Adipose tissue (tissue), 3 donors: ENCODE data around the gene TSPEAR. TPM values are rescaled to one million over a fixed set of nuclear protein-coding genes. Genes with fewer than 3 reads are reported as not detected.

Experiments used
- H3K27ac ChIP-seq: one replicate; pipeline ENCODE4 v1.5.1; 2013; ENCODE audit warnings: low read depth, low read length
- WGBS, 3 donors: extraction: QIAGEN DNeasy Blood & Tissue Kit; methylation state at CpG; one replicate each; pipeline ENCODE4 v1.1.7; 2013; 5-methylcytosine and 5-hydroxymethylcytosine counted together
- polyA plus RNA-seq, 3 donors: library from polyadenylated mRNA; stranded (reverse); fragments of 200-250 nt; gene quantifications; one replicate each; pipeline ENCODE4 v1.2.3, GENCODE V29; 2013
- donor health status: healthy with polysubstance abuse.
- donor health status: Bipolar disorder and iron deficiency.
- donor health status: healthy.

TSPEAR gene
- polyA plus RNA-seq, 3 donors: 0.07 to 0.56 (median 0.10) TPM

DNA sequence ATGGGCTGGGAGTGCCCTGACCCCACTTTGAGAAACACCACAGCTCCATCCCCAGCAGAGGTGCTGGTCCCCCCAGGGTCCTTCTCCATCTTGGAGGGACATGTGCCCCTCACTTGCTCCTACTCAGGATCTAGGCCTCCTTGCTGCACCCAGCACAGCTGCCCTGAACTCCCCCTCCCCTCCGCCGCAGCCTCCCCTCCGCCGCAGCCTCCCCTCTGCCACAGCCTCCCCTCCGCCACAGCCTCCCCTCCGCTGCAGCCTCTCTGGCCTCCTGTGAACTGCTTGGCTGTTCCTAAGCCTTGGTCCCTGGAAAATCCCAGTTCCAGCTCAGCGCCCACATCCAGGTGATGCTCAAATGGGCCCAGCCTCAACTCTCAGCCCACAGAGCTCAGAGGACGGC, 15.9 kb upstream of the TSPEAR start:
- WGBS, 3 donors: 89 to 96% (median 95%) methylated on average over 8 of the region's 8 CpGs

DNA sequence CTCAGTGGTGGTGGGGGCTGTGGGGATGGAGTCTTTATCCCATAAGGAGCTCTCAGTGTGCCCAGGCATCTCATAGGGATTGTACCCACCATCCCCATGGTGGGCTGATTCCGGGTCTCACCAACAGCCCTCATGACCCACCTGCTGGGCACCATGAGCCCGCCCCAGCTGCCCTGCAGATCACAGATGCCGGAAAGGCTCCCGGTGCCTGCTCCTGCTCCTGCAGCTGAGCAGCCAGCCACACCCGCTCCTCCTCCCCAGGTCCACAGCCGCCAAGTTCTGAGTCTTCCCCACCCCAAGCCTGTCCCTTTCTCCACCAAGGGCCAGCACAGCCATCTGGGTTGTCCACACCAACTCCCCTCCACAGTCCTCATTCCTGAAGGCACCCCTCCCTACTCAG, 15.5 kb upstream of the TSPEAR start:
- no peak overlapping the region for H3K27ac ChIP-seq
- 69 to 74% (median 74%) methylated on average over 6 of the region's 6 CpGs for WGBS, 3 donors

More for the DNA sequence above, 15.9 kb upstream of the TSPEAR start:
- no peak overlapping the region for H3K27ac ChIP-seq

DNA sequence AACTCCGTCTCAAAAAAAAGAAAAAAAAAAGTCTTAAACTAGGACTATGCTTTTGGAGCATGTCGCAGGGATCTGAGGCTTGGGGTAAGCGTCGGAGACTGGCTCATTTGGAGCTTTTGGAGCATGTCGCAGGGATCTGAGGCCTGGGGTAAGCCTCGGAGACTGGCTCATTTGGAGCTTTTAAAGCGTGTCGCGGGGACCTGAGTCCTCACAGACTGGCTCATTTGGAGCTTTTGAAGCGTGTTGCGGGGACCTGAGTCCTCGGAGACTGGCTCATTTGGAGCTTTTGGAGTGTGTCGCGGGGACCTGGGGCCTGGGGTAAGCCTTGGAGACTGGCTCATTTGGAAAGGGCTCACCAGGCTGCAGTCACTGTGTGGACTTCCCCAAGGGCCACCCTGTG, 13.6 kb upstream of the TSPEAR start:
- WGBS, 3 donors: 90 to 94% (median 93%) methylated on average over 14 of the region's 14 CpGs
- H3K27ac ChIP-seq: no peak overlapping the region

DNA sequence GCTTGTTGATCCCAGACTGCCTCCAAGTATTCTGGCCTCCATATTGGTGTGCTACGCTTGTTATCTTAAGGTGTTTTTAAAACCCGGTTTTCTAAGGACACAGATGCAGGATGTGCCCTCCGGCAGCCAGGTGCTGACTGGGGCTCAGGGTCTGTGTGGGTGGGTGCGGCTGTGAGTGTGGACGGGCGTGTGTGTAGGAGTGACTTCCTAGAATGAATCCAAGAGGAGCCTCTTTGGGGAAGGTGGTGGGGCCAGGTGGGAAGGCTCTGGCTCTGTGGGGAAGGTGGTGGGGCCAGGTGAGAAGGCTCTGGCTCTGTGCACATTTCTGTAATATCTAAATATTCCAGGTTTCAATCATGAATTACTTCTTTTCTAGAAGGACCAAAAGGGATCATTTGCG, 12.8 kb upstream of the TSPEAR start:
- WGBS, 3 donors: 85 to 89% (median 86%) methylated on average over 7 of the region's 7 CpGs

DNA sequence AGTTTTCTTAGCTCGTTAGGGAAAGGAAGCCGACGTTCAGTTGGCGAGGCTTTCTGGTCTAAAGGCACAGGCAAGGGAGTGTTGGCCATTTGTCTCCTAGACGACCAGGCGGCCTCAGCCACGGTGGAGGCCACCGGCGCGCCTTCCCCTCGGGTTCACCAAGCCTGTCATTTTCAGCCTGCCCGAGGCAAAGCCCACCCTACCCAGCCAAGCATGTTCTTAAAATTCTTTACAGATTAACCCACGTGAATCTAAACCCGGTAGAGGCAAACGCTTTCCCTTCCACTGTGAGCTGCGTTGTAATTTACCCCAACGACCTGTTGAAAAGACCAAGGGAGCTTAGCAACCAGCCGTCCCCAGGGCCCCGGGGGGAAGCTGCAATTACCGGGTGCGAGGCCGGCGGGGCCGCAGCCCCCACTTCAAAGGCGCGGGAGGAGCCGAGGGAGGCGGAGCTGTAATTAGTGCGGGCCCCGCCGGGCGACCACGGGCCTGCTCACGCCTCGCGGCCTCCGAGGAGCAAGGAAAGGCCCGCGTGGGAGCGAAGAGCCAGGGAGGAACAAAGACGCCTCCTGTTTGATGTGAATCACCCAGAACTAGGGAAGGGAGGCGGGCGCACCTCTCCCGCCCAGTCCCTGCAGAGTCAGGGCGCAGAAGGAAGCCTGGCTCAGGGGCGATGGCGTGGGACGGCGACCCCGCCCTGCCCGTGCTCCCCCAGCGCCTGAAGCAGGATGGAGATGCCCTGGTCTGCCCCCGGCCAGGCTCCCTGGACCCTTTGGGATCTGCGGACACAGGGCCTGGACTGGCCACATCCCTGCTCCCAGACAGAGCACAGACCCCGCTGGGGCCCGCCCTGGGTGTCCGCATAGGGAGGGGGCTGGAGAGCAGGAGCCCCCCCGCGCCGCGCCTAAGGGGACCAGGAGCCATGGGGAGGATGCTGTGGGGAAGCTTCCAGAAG, 12.1 kb upstream of the TSPEAR start:
- 19 to 20% (median 19%) methylated on average over 61 of the region's 61 CpGs for WGBS, 3 donors

More for the DNA sequence above, 12.8 kb upstream of the TSPEAR start:
- H3K27ac ChIP-seq: no peak overlapping the region

DNA sequence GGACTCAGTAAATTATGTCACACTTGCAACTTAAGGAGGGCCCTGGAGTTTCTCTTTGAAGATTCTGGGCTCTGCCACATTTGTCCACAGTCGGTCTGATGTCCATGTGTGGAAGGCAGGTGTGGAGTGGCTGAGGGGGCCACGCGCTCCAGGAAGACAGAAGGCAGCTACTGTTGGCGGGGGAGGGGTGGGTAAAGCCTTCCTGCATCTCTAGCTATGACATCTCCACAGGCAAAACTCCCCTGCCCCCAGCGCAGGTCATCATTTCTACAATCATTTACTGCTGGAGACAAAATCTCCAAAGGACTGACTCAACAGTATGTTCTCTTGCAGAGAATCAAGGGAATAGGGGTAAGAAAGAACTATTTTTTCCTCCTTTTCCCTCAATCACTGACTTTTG, 11.4 kb upstream of the TSPEAR start:
- 48 to 50% (median 49%) methylated on average over 5 of the region's 5 CpGs for WGBS, 3 donors
- no peak overlapping the region for H3K27ac ChIP-seq

More for the DNA sequence above, 12.1 kb upstream of the TSPEAR start:
- no peak overlapping the region for H3K27ac ChIP-seq

DNA sequence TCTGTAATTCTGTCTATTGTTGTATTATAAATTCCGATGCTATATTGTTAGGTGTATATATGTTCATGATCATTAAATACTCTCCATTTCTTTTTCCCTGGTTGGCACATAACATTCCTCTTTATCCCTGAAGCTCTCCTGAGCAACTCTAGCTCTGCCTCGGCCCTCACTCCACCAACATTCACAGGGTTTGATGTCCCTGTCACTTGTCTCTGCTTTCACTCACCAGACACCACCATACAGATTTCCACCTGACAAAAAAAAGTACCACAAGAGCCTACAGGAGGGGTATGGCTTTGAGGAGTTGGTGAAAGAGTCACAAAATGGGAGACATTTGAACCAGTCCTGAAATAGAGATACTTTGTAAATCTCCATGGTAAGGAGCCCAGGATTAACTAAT, 8.8 kb upstream of the TSPEAR start:
- WGBS, 3 donors: 74 to 87% (median 87%) methylated on average over 2 of the region's 2 CpGs
- no peak overlapping the region for H3K27ac ChIP-seq

DNA sequence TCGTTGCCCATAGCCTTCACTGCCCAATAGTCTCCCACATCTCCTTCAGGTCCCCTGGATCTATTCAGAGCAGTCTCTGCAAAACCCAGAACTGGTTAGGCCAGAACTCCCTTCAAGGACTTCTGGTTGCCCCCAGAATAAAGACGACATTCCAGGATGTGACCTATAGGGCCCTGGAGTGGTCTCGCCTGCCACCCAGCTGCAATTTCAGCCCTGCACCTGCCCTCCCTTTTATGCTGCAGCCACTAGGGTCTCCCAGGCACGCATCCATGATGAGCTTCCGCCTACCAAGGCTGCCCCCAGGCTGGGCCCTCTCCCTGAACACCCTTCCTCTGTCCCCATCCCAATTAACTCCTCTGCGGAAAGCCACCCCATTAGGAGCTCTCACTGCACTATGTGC, 7.2 kb upstream of the TSPEAR start:
- H3K27ac ChIP-seq: no peak overlapping the region
- 48 to 62% (median 51%) methylated on average over 6 of the region's 6 CpGs for WGBS, 3 donors

DNA sequence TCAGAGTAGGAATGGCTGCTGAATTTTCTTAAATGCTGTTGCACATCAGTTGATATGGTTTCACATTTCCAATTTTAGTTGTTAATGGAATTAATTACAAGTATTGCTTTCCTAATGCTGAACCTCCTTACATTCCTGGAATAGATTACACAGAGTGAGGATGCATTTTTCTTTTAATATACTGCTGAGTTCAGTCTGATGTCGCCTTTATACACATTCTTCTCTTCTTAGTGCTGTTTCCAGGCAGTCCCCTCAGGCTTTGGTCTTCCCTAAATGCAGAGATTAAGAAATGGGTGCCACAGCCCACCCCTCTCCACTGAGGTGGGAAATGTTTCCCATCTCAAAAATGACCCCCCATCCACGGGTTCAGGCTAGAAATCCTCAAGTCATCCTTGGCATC, 6.7 kb upstream of the TSPEAR start:
- no peak overlapping the region for H3K27ac ChIP-seq
- WGBS, 3 donors: 44 to 49% (median 47%) methylated on average over 2 of the region's 2 CpGs

DNA sequence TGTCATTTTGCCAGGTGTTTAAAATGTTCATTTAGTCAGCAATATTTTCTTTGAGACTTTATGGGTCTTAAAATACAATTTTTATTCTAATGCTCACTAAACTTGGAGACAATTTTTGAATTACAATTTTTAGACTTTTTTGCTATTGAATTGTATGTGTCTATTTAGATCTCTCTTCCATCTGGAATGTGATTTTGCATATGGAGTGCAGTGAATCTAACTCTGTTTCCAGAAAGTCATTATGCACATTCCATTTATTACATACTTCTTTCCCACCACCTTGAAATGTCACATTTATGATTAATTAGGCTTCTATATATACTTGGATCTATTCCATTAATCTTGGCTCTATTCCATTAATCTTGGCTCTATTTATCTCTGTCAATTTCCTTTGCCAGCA, 5.6 kb upstream of the TSPEAR start:
- H3K27ac ChIP-seq: no peak overlapping the region

DNA sequence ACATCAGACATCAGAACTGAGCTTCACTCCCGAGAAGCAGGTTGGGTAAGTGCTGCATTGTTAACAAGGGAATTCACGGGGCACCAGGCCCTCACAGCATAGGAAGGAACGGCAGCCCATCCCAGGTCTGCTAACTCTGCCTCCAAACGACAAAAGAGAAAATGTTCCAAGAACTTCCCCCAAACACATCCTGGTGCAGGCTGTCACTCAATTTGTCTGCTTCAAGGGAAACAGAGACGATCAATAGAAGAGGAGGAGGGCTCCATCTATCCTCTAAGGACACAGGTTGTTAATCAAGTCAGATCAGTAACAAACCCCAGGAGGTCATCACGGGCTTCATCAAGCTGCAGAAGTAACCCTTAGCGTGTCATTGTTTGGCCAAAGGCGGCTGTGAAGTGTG, 3.5 kb upstream of the TSPEAR start:
- no peak overlapping the region for H3K27ac ChIP-seq
- 14 to 21% (median 17%) methylated on average over 8 of the region's 8 CpGs for WGBS, 3 donors

DNA sequence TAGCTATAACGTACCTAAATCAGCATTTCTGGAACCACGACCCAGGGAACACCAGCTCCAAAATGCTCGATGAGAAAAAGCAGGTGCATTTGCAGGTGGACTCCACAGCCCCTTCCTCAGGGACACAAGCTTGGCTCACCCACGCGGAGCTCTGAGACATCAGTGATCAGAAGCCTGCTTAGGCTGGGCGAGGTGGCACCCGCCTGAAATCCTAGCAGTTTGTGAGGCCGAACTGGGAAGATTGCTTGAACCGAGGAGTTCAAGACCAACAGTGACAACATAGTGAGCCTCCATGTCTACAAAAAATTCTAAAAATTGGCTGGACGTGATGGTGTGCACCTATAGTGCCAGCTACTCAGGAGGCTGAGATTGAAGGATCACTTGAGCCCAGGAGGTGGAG, 2.5 kb upstream of the TSPEAR start:
- 69 to 86% (median 86%) methylated on average over 10 of the region's 10 CpGs for WGBS, 3 donors

DNA sequence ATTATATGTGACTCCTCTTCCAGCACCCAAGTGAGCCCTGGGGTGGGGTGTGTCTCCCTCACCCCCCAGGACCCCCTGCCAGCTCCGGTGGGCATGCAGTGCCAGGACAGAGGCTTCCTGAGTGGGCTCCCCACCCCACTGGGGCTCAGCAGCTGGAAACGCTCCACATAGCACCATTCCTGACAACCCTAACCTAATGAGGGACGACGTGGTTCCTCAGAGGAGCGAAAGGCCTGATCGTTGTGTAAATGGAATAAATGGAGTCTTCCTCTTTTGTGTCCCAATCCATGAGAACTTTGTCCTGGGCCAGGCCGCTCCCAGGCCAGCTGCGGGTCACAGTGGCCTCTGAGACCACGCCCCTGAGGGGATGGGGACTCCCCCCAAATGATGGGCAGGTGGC, 1.8 kb upstream of the TSPEAR start:
- no peak overlapping the region for H3K27ac ChIP-seq
- WGBS, 3 donors: 45 to 59% (median 56%) methylated on average over 9 of the region's 9 CpGs

More for the DNA sequence above, 2.5 kb upstream of the TSPEAR start:
- no peak overlapping the region for H3K27ac ChIP-seq

DNA sequence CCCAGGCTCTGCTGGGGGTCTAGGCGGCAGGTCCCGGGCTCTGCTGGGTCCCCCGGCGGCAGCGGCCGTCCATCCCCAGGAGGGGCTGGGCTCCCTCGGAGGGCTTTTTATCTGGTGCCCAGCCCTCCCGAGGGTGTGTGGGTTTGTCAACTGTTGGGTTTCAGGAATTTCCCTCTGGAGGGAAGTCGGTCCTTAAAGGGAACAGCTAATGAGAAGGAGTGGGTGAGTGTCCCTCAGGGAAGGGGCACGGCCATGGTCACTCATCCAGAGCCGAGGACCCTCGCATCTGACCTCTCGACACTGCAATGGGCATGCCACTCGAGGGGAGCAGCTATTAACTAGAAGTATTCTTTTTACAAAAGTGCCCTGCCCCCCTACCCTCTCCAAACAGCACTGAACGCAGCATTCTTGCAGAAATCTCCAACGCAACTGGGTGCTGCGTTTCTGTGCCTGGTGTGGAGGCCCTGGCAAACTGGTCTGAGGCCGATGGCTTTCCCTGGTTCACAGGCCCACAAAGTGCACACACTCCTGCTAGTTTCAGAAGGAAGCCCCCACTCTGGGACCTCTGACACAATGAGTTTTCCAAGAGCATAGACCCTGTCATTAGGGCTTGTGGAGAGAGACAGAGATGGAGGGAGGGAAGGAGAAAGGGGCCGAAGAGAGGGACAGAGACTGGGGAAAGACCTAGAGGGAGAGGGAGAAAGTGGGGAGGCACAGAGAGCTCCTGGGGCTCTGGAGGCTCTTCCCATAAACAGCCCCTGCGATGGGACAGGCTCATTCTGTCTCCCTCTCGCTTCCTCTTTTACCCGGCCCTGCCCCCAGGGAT, 1.0 kb upstream of the TSPEAR start:
- 13 to 23% (median 19%) methylated on average over 22 of the region's 22 CpGs for WGBS, 3 donors

DNA sequence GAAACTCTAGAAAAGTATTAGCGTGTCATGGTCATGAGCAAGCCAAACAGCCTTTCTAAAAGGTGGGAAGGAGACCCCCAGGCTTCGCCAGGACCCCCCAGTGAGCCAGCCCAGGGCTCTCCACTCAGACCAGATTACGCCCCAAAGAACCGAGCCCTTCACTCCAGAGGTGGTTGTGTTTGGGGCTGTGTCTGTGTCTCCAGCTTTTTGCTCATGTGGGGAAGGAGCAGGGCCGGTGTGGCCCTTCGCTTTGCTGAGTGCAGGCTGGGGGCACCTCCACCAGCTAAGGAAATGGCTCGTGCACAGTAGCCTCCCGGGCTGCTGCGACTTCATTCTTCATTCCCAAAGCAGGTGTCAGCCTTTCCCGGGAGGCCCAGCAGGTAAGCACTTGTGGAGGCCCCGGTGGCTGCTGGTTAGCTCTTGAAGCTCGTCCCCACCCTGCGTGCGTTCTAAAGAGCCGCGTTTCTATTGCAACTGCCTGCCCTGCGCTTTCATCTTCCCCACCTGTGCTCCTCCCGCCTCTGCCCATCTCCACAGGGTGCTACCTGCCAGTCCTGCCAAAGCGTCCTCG, 531 bp downstream of the TSPEAR start:
- no peak overlapping the region for H3K27ac ChIP-seq
- 7 to 10% (median 7%) methylated on average over 20 of the region's 20 CpGs for WGBS, 3 donors

More for the DNA sequence above, 1.0 kb upstream of the TSPEAR start:
- no peak overlapping the region for H3K27ac ChIP-seq

DNA sequence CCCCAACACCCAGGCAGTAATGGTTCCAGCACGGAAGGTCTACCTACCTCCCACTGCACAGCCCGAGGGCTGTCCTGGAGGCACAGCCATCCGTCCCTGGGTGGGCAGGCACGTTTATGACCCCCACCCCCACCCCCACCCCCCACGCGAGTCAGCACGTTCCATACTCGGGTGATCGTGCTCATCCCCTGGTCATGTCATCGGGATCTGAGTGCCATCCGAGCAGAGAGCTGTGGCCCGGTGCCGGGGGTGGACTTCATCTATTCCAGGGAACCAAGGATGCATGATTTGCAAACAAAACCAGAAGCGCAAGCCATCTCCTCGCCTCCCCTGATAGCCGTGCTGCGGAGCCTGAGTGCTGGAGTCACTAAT, 1.1 kb downstream of the TSPEAR start:
- 4 to 5% (median 5%) methylated on average over 17 of the region's 17 CpGs for WGBS, 3 donors
- no peak overlapping the region for H3K27ac ChIP-seq

DNA sequence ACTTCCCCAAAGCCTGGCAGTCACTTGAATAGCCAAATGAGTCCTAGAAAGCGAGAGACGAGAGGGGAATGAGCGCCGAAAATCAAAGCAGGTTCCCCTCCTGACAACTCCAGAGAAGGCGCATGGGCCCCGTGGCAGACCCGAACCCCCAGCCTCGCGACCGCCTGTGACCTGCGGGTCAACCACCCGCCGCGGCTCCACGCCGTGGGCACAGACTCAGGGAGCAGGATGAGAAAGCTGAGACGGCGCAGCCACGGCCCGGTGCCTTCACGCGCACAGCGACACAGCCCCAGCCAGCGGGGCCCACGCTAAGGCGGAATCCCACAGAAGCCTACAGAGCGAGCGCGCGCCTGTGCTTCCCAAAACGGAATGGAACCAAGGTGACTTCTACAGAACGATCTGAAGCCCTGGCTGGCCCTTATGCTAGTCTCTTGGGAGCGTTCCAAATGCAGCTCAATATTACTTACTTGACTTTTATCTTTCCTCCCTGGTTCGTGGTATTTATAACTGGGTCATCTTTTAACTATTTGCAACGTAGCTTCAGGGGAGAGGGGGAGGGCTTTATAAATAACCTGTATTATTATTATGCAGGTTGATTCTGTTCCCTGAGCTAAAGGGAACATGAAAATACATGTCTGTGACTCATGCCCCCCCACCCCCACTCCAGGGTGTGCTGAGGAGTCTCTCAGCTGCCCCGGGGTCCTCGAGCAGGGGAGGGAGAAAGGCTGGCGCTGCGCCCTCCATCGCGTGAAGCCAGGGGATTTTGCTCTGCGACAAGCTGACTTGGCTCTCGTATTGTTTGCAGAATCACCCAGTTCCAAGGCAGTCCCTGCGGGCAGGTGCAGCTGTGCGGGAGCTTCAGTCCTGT, 1.7 kb downstream of the TSPEAR start:
- H3K27ac ChIP-seq: no peak overlapping the region
- 3 to 5% (median 5%) methylated on average over 45 of the region's 45 CpGs for WGBS, 3 donors

DNA sequence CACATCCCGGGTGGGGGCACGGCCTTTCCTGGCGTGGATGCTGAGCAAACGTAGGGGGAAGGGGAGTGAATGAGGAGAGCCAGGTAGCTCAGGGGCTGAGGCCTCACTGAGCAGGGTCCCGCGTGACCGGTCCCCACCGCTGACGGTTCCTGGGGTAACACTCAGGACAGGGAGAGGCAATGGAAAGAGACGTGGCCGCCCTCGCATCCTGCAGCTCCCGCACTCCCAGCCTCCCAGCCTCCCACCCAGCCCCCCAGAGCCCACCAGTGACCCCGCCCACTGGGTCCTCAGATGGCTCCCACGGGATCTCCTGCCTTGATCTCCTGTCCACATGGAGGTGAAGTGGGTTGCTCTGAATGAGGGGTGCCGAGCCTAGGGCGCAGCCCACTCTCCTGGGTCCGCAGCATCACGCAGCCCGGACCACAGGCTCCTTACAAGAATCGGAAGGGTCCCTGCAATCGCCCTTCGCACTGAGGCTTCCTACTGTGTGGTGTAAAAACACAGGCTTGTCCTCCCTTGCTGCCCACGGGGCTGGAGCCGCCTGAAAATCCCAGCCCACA, 2.4 kb downstream of the TSPEAR start:
- H3K27ac ChIP-seq: no peak overlapping the region
- WGBS, 3 donors: 4 to 12% (median 5%) methylated on average over 24 to 25 of the region's 25 CpGs
